WI38 (cell line): ENCODE results near the gene PPP1R13B.
"Not testable (repeated sequence)": the region's sequence is repeated elsewhere in the genome, so short reads cannot be mapped to it uniquely, and the experiment has no call there.

ENCODE experiments used
- H3K4me3 ChIP-seq: 2 replicates; pipeline ENCODE4 v1.5.1; 2011; ENCODE audit warnings: low read depth, mild to moderate bottlenecking, control low read depth, low read length
- TF ChIP-seq, protein P1 (sequence below): IDR thresholded peaks from 2 replicates; pipeline ENCODE4 v1.5.1; 2012; ENCODE audit warnings: low read depth, mild to moderate bottlenecking, control low read depth, low read length

The PPP1R13B gene

DNA sequence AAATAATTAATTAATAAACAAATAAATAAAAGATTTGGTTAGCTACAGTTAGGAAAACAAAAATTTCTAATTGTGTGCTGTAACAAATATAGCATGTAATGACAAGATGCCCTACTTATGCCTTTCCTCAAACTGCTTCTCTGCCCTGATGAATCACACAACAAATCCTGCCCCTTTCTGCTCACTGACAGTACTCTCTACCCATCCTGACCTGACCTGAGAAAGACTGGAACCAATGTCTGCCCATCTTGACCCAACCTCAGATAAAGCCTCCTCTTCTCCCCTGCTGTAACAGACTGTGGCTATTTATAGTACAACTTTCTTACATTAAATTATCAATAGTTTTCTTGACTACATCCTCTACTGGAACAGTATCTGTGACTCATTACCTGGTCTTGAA is 43.7 kb downstream of the PPP1R13B start:
- TF ChIP-seq, protein P1, sequence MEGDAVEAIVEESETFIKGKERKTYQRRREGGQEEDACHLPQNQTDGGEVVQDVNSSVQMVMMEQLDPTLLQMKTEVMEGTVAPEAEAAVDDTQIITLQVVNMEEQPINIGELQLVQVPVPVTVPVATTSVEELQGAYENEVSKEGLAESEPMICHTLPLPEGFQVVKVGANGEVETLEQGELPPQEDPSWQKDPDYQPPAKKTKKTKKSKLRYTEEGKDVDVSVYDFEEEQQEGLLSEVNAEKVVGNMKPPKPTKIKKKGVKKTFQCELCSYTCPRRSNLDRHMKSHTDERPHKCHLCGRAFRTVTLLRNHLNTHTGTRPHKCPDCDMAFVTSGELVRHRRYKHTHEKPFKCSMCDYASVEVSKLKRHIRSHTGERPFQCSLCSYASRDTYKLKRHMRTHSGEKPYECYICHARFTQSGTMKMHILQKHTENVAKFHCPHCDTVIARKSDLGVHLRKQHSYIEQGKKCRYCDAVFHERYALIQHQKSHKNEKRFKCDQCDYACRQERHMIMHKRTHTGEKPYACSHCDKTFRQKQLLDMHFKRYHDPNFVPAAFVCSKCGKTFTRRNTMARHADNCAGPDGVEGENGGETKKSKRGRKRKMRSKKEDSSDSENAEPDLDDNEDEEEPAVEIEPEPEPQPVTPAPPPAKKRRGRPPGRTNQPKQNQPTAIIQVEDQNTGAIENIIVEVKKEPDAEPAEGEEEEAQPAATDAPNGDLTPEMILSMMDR, result no peak
- H3K4me3 ChIP-seq, result no peak overlapping the region

DNA sequence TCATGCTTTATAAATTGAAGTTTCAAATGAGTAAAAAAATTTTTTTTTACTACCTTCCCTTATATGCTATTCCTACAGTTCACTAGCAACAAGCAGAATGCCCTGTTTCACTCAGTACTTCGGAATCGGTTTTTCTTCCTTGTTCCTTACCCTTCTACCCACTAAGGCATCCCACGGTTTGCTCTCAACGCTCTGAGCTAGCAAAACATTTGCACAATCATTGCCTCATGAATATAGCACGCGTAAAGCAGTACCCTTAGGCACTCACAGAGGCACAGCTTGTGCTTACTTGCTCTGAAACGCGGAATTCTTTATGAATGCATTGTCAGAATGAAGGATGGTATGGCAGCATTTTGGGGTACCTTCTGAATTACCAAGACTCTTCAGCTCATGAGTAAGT is 45.0 kb downstream of the PPP1R13B start:
- TF ChIP-seq, protein P1, result no peak
- no peak overlapping the region for H3K4me3 ChIP-seq

DNA sequence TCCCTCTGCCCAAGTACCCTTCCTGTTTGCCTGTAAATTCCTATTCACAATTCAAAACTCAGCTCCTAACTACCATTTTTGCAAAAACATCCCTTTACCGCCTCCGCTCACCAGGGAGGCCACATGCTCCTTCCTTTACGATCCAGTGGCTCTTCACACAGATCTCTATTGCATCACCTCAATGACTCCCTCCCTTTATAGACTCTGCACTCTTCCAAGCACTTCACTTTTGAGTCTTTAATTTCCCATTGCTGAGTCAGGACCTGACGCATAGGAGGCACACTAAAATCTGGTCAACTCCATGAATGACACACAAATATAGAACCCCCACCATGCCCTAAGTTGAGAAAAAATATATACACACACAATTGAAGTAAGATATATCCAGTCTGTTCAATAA is 45.9 kb downstream of the PPP1R13B start:
- TF ChIP-seq, protein P1, result no peak

DNA sequence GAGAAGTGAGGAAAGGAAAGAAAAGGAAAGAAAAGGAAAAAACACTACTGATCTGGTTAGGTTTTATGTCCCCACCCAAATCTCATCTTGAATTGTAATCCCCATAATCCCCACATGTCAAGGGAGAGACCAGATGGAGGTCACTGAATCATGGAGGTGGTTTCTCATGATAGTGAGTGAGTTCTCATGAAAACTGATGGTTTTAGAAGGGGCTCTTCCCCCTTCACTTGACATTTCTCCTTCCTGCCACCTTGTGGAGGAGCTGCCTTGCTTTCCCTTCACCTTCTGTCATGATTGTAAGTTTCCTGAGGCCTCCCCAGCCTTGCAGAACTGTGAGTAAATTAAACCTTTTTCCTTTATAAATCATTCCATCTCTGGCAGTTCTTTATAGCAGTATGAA is 54.2 kb downstream of the PPP1R13B start:
- H3K4me3 ChIP-seq, result not testable (repeated sequence)

More for the DNA sequence above, 45.9 kb downstream of the PPP1R13B start:
- H3K4me3 ChIP-seq, result no peak overlapping the region

DNA sequence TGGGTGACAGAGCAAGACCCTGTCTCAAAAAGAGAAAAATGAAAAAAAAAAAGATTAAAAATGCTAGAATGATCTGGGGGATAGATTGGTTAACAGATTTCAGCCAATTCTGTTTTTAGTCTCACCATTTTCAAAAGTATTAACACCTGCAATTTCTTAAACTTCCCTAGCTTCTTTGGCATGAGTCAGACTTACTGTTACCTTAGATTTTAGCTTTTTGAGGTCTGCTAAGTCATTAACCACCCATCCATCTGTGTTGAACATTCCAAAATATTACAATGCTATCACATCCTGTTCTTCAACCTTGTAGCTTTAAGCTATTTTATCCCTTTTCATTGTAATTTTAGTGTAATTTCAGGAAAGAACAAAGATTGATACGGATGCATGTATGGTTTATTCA is 59.3 kb downstream of the PPP1R13B start:
- TF ChIP-seq, protein P1, result no peak
- no peak overlapping the region for H3K4me3 ChIP-seq

DNA sequence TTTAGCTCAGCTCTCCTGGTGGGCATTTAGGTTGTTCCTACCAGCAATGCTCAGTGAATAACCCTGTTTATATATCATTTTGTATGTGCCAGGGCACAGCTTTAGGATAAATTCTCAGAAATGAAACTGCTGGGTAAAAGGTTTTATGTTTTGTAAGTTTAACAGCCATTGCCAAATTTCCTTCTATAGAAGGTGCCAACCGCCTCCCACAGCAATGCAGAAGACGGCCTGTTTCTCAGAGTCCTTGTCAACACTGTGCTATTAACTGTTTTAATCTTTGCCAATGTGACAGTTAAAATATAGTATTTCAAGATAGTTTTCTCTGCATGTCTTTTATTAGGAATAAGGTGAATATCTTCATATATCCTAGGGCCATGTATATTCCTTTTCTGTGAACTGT is 65.0 kb downstream of the PPP1R13B start:
- H3K4me3 ChIP-seq, result no peak overlapping the region
- TF ChIP-seq, protein P1, result no peak

DNA sequence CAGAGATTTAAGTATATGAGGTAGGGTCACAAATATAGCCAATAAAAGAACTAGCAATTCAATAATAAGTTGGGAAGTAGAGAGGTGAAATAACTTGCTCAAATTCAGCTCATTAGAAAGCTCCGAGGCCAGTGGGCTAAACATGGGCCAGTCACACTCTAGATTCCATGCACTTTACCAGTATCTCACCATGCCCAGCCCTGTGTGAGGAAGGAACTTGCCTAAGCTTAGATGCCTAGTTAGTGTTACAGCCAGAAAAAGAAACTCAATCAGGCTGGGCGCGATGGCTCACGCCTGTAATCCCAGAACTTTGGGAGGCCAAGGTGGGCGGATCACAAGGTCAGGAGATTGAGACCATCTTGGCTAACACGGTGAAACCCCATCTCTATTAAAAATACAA is 71.1 kb downstream of the PPP1R13B start:
- H3K4me3 ChIP-seq, result not testable (repeated sequence)

DNA sequence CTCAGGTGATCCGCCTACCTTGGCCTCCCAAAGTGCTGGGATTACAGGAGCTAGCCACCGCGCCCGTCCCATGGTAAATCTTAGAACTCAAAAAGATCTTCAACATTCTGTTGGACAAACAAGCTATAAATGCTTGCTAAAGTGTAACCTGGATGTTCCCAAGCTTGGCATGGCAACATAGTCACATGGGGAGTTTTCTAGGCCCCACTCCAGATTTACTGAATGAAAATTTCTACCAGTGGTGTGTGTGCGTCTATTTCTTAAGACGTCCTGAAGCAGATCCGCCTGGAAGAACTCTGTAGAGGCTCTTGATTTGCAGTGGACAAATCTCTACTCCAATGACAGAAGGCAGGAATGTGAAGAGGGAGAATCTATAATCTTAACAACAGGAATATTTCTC is 71.9 kb downstream of the PPP1R13B start:
- TF ChIP-seq, protein P1, result no peak
- no peak overlapping the region for H3K4me3 ChIP-seq
